ENCODE results near the gene TMEM140. TPM values are rescaled to one million over a fixed set of nuclear protein-coding genes. Genes with fewer than 3 reads are reported as not detected.
"Not testable (repeated sequence)": the region's sequence is repeated elsewhere in the genome, so short reads cannot be mapped to it uniquely, and the experiment has no call there.

Gene TMEM140
- total and polyA plus RNA-seq, 2 of the 13 experiments (the other 11 are each of a cell fraction or from before 2014, with no cell fraction given), result 9.2 to 21.7 TPM

GRCh38 chr7:135171581-135172291 lies 23.9 kb downstream of the TMEM140 start (continued):
- TF ChIP-seq, protein P1, sequence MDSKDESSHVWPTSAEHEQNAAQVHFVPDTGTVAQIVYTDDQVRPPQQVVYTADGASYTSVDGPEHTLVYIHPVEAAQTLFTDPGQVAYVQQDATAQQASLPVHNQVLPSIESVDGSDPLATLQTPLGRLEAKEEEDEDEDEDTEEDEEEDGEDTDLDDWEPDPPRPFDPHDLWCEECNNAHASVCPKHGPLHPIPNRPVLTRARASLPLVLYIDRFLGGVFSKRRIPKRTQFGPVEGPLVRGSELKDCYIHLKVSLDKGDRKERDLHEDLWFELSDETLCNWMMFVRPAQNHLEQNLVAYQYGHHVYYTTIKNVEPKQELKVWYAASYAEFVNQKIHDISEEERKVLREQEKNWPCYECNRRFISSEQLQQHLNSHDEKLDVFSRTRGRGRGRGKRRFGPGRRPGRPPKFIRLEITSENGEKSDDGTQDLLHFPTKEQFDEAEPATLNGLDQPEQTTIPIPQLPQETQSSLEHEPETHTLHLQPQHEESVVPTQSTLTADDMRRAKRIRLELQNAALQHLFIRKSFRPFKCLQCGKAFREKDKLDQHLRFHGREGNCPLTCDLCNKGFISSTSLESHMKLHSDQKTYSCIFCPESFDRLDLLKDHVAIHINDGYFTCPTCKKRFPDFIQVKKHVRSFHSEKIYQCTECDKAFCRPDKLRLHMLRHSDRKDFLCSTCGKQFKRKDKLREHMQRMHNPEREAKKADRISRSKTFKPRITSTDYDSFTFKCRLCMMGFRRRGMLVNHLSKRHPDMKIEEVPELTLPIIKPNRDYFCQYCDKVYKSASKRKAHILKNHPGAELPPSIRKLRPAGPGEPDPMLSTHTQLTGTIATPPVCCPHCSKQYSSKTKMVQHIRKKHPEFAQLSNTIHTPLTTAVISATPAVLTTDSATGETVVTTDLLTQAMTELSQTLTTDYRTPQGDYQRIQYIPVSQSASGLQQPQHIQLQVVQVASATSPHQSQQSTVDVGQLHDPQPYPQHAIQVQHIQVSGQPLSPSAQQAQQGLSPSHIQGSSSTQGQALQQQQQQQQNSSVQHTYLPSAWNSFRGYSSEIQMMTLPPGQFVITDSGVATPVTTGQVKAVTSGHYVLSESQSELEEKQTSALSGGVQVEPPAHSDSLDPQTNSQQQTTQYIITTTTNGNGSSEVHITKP (CRISPR knock-in tag; IDR thresholded peaks at IDR 0.05; ENCODE audit: low read depth), result 0 out of 2 replicates have a peak, but pooled peaks have one; percentile 19
- TF ChIP-seq MED1 (CRISPR knock-in tag; IDR thresholded peaks at IDR 0.05) (peak; percentile 58; the same call in 1 of the 2 replicates), ZNF772 (CRISPR knock-in tag; IDR thresholded peaks at IDR 0.05) (0 out of 2 replicates have a peak, but pooled peaks have one; percentile 47), LCORL (CRISPR knock-in tag; IDR thresholded peaks at IDR 0.05) (peak; percentile 59), PHF8 (CRISPR knock-in tag; IDR thresholded peaks at IDR 0.05) (peak; percentile 54; the same call in 1 of the 2 replicates), KMT2B (CRISPR knock-in tag; IDR thresholded peaks at IDR 0.05) (peak; percentile 45; the same call in 1 of the 2 replicates), NFKB2 (CRISPR knock-in tag; IDR thresholded peaks at IDR 0.05; ENCODE audit: borderline replicate concordance) (0 out of 2 replicates have a peak, but pooled peaks have one; percentile 55), POLR2AphosphoS5 (IDR thresholded peaks at IDR 0.05; ENCODE audit: low read depth, low read length) (peak; percentile 78), YEATS4 (CRISPR knock-in tag; IDR thresholded peaks at IDR 0.05; ENCODE audit: borderline replicate concordance) (peak; percentile 52; the same call in 1 of the 2 replicates), TEAD3 (CRISPR knock-in tag; optimal IDR thresholded peaks at IDR 0.05; ENCODE audit: borderline replicate concordance) (peak; percentile 76), ZNF670 (CRISPR knock-in tag; IDR thresholded peaks at IDR 0.05; ENCODE audit: borderline replicate concordance) (peak; percentile 69; the same call in 1 of the 2 replicates), ATF1 (CRISPR knock-in tag; IDR thresholded peaks at IDR 0.05) (peak; percentile 47; the same call in 1 of the 2 replicates), NONO (CRISPR knock-in tag; conservative IDR thresholded peaks at IDR 0.05) (peak; percentile 50; the same call in 1 of the 2 replicates), POLR2G (IDR thresholded peaks at IDR 0.05; ENCODE audit: low read depth, low read length) (peak; percentile 91), ZFP91 (CRISPR knock-in tag; IDR thresholded peaks at IDR 0.05; ENCODE audit: borderline replicate concordance) (0 out of 2 replicates have a peak, but pooled peaks have one; percentile 57), FOXC1 (CRISPR knock-in tag; IDR thresholded peaks at IDR 0.05; ENCODE audit: borderline replicate concordance) (0 out of 2 replicates have a peak, but pooled peaks have one; percentile 42), SMAD1 (CRISPR knock-in tag; IDR thresholded peaks at IDR 0.05; ENCODE audit: borderline replicate concordance, low read depth) (peak; percentile 51; the same call in 1 of the 2 replicates), MEF2D (CRISPR knock-in tag; IDR thresholded peaks at IDR 0.05) (0 out of 2 replicates have a peak, but pooled peaks have one; percentile 60), SNAPC2 (CRISPR knock-in tag; IDR thresholded peaks at IDR 0.05) (peak; percentile 57; the same call in 1 of the 2 replicates), RFXAP (CRISPR knock-in tag; IDR thresholded peaks at IDR 0.05; ENCODE audit: borderline replicate concordance) (0 out of 2 replicates have a peak, but pooled peaks have one; percentile 29), HNF1B (CRISPR knock-in tag; IDR thresholded peaks at IDR 0.05) (peak; percentile 50; the same call in 1 of the 2 replicates)
- not testable (repeated sequence) for TF ChIP-seq LCORL, NONO (IDR thresholded peaks at IDR 0.05)
